SK-N-SH (cell line): ENCODE measurements around the gene ADGRG3. TPM values are rescaled to one million over a fixed set of nuclear protein-coding genes. Genes with fewer than 3 reads are reported as not detected.

ENCODE experiments used
- CTCF ChIA-PET: fragments of 300-600, 350-600 bp; formaldehyde crosslinking; extraction: SDS; loops from one replicate; lab custom pipeline; 2021; lab: Yijun Ruan, JAX
- POLR2A ChIA-PET: fragments of 350-600 bp; sonication (Branson Sonifier 250); formaldehyde crosslinking; extraction: SDS; loops from one replicate; lab custom pipeline; 2020; ENCODE audit warnings: antibody characterized with exemption, inconsistent platforms; lab: Yijun Ruan, JAX
- DNase-seq: peaks from one replicate; pipeline ENCODE4 v3.0.0; 2012
- H2AFZ ChIP-seq: fragments of 200-600 bp; sonication (generic); 2 replicates; pipeline ENCODE4 v1.8.1; 2016; ENCODE audit warnings: antibody characterized with exemption, mild to moderate bottlenecking, low read depth
- H3F3A ChIP-seq: fragments of 200-600 bp; sonication (generic); replicated peaks from 2 replicates; pipeline ENCODE3; 2016; ENCODE audit warnings: antibody characterized with exemption, mild to moderate bottlenecking; ENCODE audit not compliant: insufficient read depth
- H3K27ac ChIP-seq, 2 experiments: fragments of 200-500 bp in 1 of 2; fragments of 200-600 bp in 1 of 2; sonication (Bioruptor generic) in 1 of 2; sonication (generic), shearing (Covaris generic) in 1 of 2; 2 replicates each; pipeline versions ENCODE4 v1.5.1 to v1.6.1; 2014 to 2016; ENCODE audit warnings: low read depth in 2 of 2, inconsistent platforms in 1 of 2, low read length in 1 of 2, mild to moderate bottlenecking in 1 of 2, mixed read lengths in 1 of 2
- H3K27me3 ChIP-seq: fragments of 200-600 bp; sonication (generic), shearing (Covaris generic); 2 replicates; pipeline ENCODE4 v1.6.1; 2016; ENCODE audit warnings: mixed run types; ENCODE audit not compliant: insufficient read depth
- H3K36me3 ChIP-seq, 2 experiments: fragments of 200-500 bp in 1 of 2; fragments of 200-600 bp in 1 of 2; sonication (Bioruptor generic) in 1 of 2; sonication (generic) in 1 of 2; replicated peaks in 1 of 2; 2 replicates each; pipeline versions ENCODE3 to v1.5.1; 2014 to 2016; ENCODE audit warnings: low read length in 1 of 2, mild to moderate bottlenecking in 1 of 2; ENCODE audit not compliant: insufficient read depth in 2 of 2, control insufficient read depth in 1 of 2
- H3K4me1 ChIP-seq, 2 experiments: fragments of 200-500 bp in 1 of 2; fragments of 200-600 bp in 1 of 2; sonication (Bioruptor generic) in 1 of 2; sonication (generic), shearing (Covaris generic) in 1 of 2; 2 replicates each; pipeline versions ENCODE4 v1.5.1 to v1.6.1; 2014 to 2016; ENCODE audit warnings: low read depth in 1 of 2, low read length in 1 of 2, mixed run types in 1 of 2; ENCODE audit not compliant: insufficient read depth in 2 of 2, control insufficient read depth in 1 of 2
- H3K4me2 ChIP-seq: fragments of 200-600 bp; sonication (generic), shearing (Covaris generic); 2 replicates; pipeline ENCODE4 v1.6.1; 2017; ENCODE audit warnings: mixed run types
- H3K4me3 ChIP-seq, 2 experiments: fragments of 200-500 bp in 1 of 2; fragments of 200-600 bp in 1 of 2; sonication (Bioruptor generic) in 1 of 2; sonication (generic), shearing (Covaris generic) in 1 of 2; 2 replicates each; pipeline versions ENCODE4 v1.5.1 to v1.8.1; 2014 to 2016; ENCODE audit warnings: low read depth in 2 of 2, inconsistent platforms in 1 of 2, low read length in 1 of 2, mild to moderate bottlenecking in 1 of 2, mixed read lengths in 1 of 2, moderate library complexity in 1 of 2
- H3K79me2 ChIP-seq: fragments of 200-600 bp; sonication (generic); 2 replicates; pipeline ENCODE4 v1.8.1; 2017; ENCODE audit warnings: mild to moderate bottlenecking; ENCODE audit not compliant: insufficient read depth
- H3K9ac ChIP-seq: fragments of 200-600 bp; sonication (generic); 2 replicates; pipeline ENCODE4 v1.6.1; 2017; ENCODE audit warnings: mixed run types
- H3K9me2 ChIP-seq: fragments of 200-600 bp; sonication (generic); 2 replicates; pipeline ENCODE4 v1.6.1; 2017; ENCODE audit warnings: mixed run types
- H3K9me3 ChIP-seq: fragments of 200-600 bp; sonication (generic); 2 replicates; pipeline ENCODE4 v1.6.1; 2017; ENCODE audit warnings: mixed run types, mild to moderate bottlenecking, moderate library complexity
- H4K20me1 ChIP-seq: fragments of 200-600 bp; sonication (generic); 2 replicates; pipeline ENCODE4 v1.6.1; 2017; ENCODE audit warnings: mild to moderate bottlenecking, mixed run types; ENCODE audit not compliant: insufficient read depth
- EP300 ChIP-seq, 2 experiments: IDR thresholded peaks; 2 replicates each; pipeline versions ENCODE4 v1.4.0 to v1.6.1; 2012; ENCODE audit warnings: borderline replicate concordance in 1 of 2, low read depth in 1 of 2, low read length in 1 of 2
- EZH2phosphoT487 ChIP-seq: fragments of 200-600 bp; sonication (generic); IDR thresholded peaks from 2 replicates; pipeline ENCODE4 v1.6.1; 2017; ENCODE audit warnings: low read depth, mixed run types, mild to moderate bottlenecking, antibody characterized with exemption, moderate library complexity, borderline replicate concordance
- FOSL2 ChIP-seq: IDR thresholded peaks from 2 replicates; pipeline ENCODE4 v1.4.0; 2012; ENCODE audit warnings: low read depth, mild to moderate bottlenecking, moderate library complexity, borderline replicate concordance
- FOXJ3 ChIP-seq: sonication (generic); formaldehyde crosslinking; IDR thresholded peaks from 2 replicates; pipeline ENCODE4 v1.5.1; 2020; ENCODE audit warnings: mild to moderate bottlenecking, missing genetic modification reagents
- GABPA ChIP-seq: IDR thresholded peaks from 2 replicates; pipeline ENCODE4 v1.4.0; 2012; ENCODE audit warnings: low read depth, mild to moderate bottlenecking
- GATA2 ChIP-seq: sonication (generic); formaldehyde crosslinking; IDR thresholded peaks from 2 replicates; pipeline ENCODE4 v1.5.0; 2020; ENCODE audit warnings: mild to moderate bottlenecking, missing genetic modification reagents
- IRF3 ChIP-seq: fragments of 150-350 bp; IDR thresholded peaks from 2 replicates; pipeline ENCODE4 v1.6.1; 2016; ENCODE audit warnings: mild to moderate bottlenecking, low read depth, low read length
- MEF2A ChIP-seq: IDR thresholded peaks from 2 replicates; pipeline ENCODE4 v1.4.0; 2012; ENCODE audit warnings: low read depth, borderline replicate concordance
- NFIC ChIP-seq: IDR thresholded peaks from 2 replicates; pipeline ENCODE4 v1.4.0; 2012; ENCODE audit warnings: borderline replicate concordance
- NRF1 ChIP-seq: IDR thresholded peaks from 2 replicates; pipeline ENCODE4 v1.6.1; 2012; ENCODE audit warnings: low read depth, mild to moderate bottlenecking, low read length
- RAD21 ChIP-seq: IDR thresholded peaks from 2 replicates; pipeline ENCODE4 v1.6.1; 2012; ENCODE audit warnings: mild to moderate bottlenecking, low read length
- RFX5 ChIP-seq: IDR thresholded peaks from 2 replicates; pipeline ENCODE4 v1.6.1; 2012; ENCODE audit warnings: mild to moderate bottlenecking, improper control_type of control experiment, low read length
- TAF1 ChIP-seq: IDR thresholded peaks from 2 replicates; pipeline ENCODE4 v1.6.1; 2012; ENCODE audit warnings: low read depth, mild to moderate bottlenecking, low read length, moderate library complexity, borderline replicate concordance
- TCF12 ChIP-seq: IDR thresholded peaks from 2 replicates; pipeline ENCODE4 v1.4.0; 2012
- TEAD4 ChIP-seq: IDR thresholded peaks from 2 replicates; pipeline ENCODE4 v1.4.0; 2012; ENCODE audit warnings: mild to moderate bottlenecking, borderline replicate concordance; ENCODE audit not compliant: insufficient read depth
- WGBS: methylation state at CpG from one replicate; pipeline ENCODE4 v1.1.6; 2017; ENCODE audit warnings: low lambda C conversion rate; 5-methylcytosine and 5-hydroxymethylcytosine counted together
- polyA plus RNA-seq, 3 experiments: library from polyadenylated mRNA; depleted of rRNA; stranded (reverse); fragments of >200 nt; gene quantifications; 2 replicates each; pipeline ENCODE4 v1.2.3, GENCODE V29; 2012
- TF ChIP-seq, protein P1 (sequence below): IDR thresholded peaks from 2 replicates; pipeline ENCODE4 v1.6.1; 2012; ENCODE audit warnings: mild to moderate bottlenecking, low read depth, low read length, moderate library complexity
- TF ChIP-seq, protein P2 (sequence below): IDR thresholded peaks from 2 replicates; pipeline ENCODE4 v1.4.0; 2012; ENCODE audit warnings: low read depth

ADGRG3 gene
- polyA plus RNA-seq, 1 of the 3 experiments (the other 2 are of a cell fraction) = not detected

GRCh38 chr16:57660715-57661463 lies 7.2 kb upstream of the ADGRG3 start:
- CTCF ChIA-PET = interaction anchor here (1.0 kb wide), 1 partner anchor 12 kb away, joined by 4 read pairs; no protein-coding TSS in a partner anchor

More at GRCh38 chr16:57660715-57661463, 7.2 kb upstream of the ADGRG3 start:
- DNase-seq = no peak
- POLR2A ChIA-PET = no interaction called here
- no peak overlapping the region for H3K27ac ChIP-seq
- no peak overlapping the region for H3K9ac ChIP-seq
- no peaks in the 10 kb centered on the region for H4K20me1 ChIP-seq
- no peak overlapping the region for H2AFZ ChIP-seq
- H3K4me3 ChIP-seq = no peak overlapping the region
- no peak for TF ChIP-seq TAF1
- TF ChIP-seq NFIC = no peak
- no peak for TF ChIP-seq NRF1
- no peak for TF ChIP-seq IRF3
- TF ChIP-seq, protein P1, sequence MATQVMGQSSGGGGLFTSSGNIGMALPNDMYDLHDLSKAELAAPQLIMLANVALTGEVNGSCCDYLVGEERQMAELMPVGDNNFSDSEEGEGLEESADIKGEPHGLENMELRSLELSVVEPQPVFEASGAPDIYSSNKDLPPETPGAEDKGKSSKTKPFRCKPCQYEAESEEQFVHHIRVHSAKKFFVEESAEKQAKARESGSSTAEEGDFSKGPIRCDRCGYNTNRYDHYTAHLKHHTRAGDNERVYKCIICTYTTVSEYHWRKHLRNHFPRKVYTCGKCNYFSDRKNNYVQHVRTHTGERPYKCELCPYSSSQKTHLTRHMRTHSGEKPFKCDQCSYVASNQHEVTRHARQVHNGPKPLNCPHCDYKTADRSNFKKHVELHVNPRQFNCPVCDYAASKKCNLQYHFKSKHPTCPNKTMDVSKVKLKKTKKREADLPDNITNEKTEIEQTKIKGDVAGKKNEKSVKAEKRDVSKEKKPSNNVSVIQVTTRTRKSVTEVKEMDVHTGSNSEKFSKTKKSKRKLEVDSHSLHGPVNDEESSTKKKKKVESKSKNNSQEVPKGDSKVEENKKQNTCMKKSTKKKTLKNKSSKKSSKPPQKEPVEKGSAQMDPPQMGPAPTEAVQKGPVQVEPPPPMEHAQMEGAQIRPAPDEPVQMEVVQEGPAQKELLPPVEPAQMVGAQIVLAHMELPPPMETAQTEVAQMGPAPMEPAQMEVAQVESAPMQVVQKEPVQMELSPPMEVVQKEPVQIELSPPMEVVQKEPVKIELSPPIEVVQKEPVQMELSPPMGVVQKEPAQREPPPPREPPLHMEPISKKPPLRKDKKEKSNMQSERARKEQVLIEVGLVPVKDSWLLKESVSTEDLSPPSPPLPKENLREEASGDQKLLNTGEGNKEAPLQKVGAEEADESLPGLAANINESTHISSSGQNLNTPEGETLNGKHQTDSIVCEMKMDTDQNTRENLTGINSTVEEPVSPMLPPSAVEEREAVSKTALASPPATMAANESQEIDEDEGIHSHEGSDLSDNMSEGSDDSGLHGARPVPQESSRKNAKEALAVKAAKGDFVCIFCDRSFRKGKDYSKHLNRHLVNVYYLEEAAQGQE = no peak
- no peak for TF ChIP-seq TCF12
- no peak for TF ChIP-seq FOSL2
- no peak for TF ChIP-seq MEF2A
- no peak for TF ChIP-seq RFX5
- TF ChIP-seq RAD21 = no peak
- TF ChIP-seq, protein P2, sequence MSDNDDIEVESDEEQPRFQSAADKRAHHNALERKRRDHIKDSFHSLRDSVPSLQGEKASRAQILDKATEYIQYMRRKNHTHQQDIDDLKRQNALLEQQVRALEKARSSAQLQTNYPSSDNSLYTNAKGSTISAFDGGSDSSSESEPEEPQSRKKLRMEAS = no peak
- TF ChIP-seq TEAD4 = no peak
- TF ChIP-seq GATA2 (CRISPR knock-in tag) = no peak
- no peak for TF ChIP-seq GABPA
- TF ChIP-seq EP300 (IDR thresholded peaks at IDR 0.05; ENCODE audit: borderline replicate concordance in 1 of 2, low read depth in 1 of 2, low read length in 1 of 2) = no peak
- no peak for TF ChIP-seq EZH2phosphoT487
- TF ChIP-seq FOXJ3 = no peak
- H3K27me3 ChIP-seq = no peaks in the 10 kb centered on the region
- H3K9me3 ChIP-seq = no peaks in the 10 kb centered on the region
- no peaks in the 10 kb centered on the region for H3K4me1 ChIP-seq
- H3K36me3 ChIP-seq = no peaks in the 10 kb centered on the region
- 70% methylated on average over 9 of the region's 11 CpGs for WGBS
- no peaks in the 10 kb centered on the region for H3F3A ChIP-seq
- no peaks in the 10 kb centered on the region for H3K79me2 ChIP-seq
- no peaks in the 10 kb centered on the region for H3K9me2 ChIP-seq
- no peak overlapping the region for H3K4me2 ChIP-seq
